Uterus (tissue), 2 donors: ENCODE results near the gene PCDHGB6.
"Not testable (repeated sequence)": the region's sequence is repeated elsewhere in the genome, so short reads cannot be mapped to it uniquely, and the experiment has no call there.

Experiments
- CTCF ChIP-seq, 4 experiments: fragments of 200-600 bp in 2 of 4; fragments of 450-650 bp in 2 of 4; sonication (generic) in 2 of 4; IDR thresholded peaks; one replicate each; pipeline ENCODE4 v1.5.1; 2016 to 2019; ENCODE audit warnings: antibody characterized with exemption in 4 of 4, mild to moderate bottlenecking in 2 of 4, moderate library complexity in 1 of 4
- POLR2A ChIP-seq, 2 donors: fragments of 450-650 bp; IDR thresholded peaks; one replicate each; pipeline ENCODE4 v1.6.1; 2016; ENCODE audit warnings: antibody characterized with exemption in 2 of 2, mild to moderate bottlenecking in 1 of 2, moderate library complexity in 1 of 2

- TF ChIP-seq CTCF (IDR thresholded peaks at IDR 0.05): peak in 2 of 4 experiments; percentile 15 to 20
- TF ChIP-seq POLR2A (IDR thresholded peaks at IDR 0.05): not testable (repeated sequence)
Measured at GRCh38 chr5:141397756-141398551, 9.9 kb upstream of the PCDHGB6 start, which contains the start of gene PCDHGB5.
